Measurements from ENCODE around the gene DOK7. TPM values are rescaled to one million over a fixed set of nuclear protein-coding genes. Genes with fewer than 3 reads are reported as not detected.

Gene DOK7
- total and polyA plus RNA-seq, 9 donors = 0.19 to 33.4 (median 2.2) TPM; not detected in 3

DNA sequence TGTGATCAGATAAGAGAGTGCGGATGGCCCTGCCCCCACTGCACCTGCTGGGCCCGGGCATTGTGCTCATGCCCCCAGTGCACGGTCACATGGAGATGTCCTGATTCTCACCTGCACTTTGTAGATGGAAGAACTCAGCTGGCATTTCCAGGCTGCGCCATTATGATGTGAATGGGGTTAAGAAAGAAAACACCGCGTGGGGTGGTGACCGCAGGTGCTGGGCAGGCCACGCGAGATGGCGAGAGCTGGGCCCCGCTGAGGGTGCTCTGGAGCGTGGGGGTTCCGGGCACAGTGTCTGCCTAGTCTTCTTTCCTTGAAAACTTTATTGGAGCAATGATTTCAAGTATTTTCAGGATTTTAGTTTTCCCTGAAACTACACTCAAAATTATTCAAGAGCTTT is 39.2 kb upstream of the DOK7 start:
- Histone ChIP-seq H3K9me3 (no peaks in the 10 kb centered on the region), H3K36me3 (no peaks in the 10 kb centered on the region), H3K27ac (no peak overlapping the region), H3K4me3 (no peak overlapping the region), H3K4me1 (ENCODE audit: insufficient read depth) (no peaks in the 10 kb centered on the region), H3K27me3 (no peaks in the 10 kb centered on the region)
- intact Hi-C loops (cut with DNase I) = no loop called here
- DNase-seq = no peak
- WGBS, 3 donors = 95 to 96% (median 95%) methylated on average over 13 of the region's 13 CpGs
- no peak for TF ChIP-seq EP300 (IDR thresholded peaks at IDR 0.05)
- no peak for TF ChIP-seq POLR2A (IDR thresholded peaks at IDR 0.05)

DNA sequence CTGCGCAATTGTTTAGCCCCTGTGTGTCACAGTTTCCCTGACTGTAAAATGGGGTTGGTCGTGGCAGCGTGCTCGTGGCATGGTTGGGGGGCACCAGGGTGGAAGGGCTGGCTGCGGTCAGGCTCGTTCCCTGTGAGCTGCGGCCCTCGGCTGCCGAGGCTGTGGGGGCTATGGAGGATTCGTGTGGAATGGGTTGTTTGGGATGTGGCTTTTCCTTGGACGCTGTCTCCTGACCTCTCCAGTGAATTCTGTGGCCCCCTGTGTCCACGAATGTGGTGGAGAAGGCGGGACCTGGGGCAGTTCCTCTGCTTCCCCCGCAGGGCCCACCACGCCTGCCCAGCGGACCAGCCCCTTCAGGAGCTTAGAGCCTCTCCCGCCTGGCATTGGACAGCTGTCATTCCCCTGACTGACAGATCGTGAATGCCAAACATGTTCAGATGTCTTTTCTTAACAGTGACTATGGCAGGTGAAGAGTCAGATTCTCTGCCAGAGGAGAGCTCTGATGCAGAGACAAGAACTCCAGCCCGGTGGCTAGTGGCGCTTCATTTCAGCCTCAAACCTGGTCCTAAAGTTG is 38.5 kb upstream of the DOK7 start:
- H3K36me3 ChIP-seq = no peaks in the 10 kb centered on the region
- H3K4me3 ChIP-seq = no peak overlapping the region
- 91 to 95% (median 93%) methylated on average over 20 of the region's 20 CpGs for WGBS, 3 donors
- H3K27me3 ChIP-seq = no peaks in the 10 kb centered on the region
- H3K4me1 ChIP-seq (ENCODE audit: insufficient read depth) = no peaks in the 10 kb centered on the region
- no peak for DNase-seq
- intact Hi-C loops (cut with DNase I) = no loop called here
- H3K9me3 ChIP-seq = no peaks in the 10 kb centered on the region
- no peak overlapping the region for H3K27ac ChIP-seq
- no peak for TF ChIP-seq POLR2A (IDR thresholded peaks at IDR 0.05)
- TF ChIP-seq EP300 (IDR thresholded peaks at IDR 0.05) = no peak
- TF ChIP-seq, protein P1, sequence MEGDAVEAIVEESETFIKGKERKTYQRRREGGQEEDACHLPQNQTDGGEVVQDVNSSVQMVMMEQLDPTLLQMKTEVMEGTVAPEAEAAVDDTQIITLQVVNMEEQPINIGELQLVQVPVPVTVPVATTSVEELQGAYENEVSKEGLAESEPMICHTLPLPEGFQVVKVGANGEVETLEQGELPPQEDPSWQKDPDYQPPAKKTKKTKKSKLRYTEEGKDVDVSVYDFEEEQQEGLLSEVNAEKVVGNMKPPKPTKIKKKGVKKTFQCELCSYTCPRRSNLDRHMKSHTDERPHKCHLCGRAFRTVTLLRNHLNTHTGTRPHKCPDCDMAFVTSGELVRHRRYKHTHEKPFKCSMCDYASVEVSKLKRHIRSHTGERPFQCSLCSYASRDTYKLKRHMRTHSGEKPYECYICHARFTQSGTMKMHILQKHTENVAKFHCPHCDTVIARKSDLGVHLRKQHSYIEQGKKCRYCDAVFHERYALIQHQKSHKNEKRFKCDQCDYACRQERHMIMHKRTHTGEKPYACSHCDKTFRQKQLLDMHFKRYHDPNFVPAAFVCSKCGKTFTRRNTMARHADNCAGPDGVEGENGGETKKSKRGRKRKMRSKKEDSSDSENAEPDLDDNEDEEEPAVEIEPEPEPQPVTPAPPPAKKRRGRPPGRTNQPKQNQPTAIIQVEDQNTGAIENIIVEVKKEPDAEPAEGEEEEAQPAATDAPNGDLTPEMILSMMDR (IDR thresholded peaks at IDR 0.05) = no peak

DNA sequence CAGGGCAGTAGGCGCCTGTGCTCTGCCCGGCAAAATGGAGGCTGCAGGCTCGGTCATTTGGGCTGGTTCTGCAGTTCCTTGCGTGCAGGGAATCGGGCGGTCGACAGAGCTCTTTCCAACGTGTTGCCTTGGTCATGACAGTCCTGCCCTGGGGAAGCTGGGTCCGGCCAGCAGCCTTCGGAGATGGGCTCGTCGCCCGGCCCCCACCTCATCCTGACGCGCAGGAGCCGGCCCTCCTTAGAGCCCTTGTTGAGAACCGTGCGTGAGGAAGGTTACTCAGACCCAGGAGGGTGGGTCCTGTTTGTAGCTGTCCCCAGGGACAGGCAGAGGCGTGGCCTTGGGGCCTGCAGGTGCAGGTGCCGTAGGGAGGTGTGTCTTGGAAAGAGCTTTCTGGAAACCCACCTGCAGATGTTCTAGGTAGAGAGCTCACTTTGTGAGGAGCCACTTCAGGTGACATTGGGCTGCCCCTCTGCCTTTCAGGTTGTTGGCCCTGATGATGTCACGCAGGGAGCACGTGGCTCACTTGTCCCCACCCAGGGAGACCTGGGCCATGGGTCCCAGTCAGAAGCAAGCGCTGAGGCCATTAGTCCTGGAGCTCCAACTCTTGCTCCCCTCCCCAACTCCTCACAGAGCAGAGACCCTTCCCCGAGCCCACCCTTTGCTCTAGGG is 36.5 kb upstream of the DOK7 start:
- no peaks in the 10 kb centered on the region for H3K27me3 ChIP-seq
- no peaks in the 10 kb centered on the region for H3K4me1 ChIP-seq (ENCODE audit: insufficient read depth)
- no peak for DNase-seq
- 91 to 92% (median 92%) methylated on average over 24 of the region's 24 CpGs for WGBS, 3 donors
- H3K36me3 ChIP-seq = no peaks in the 10 kb centered on the region
- no peak overlapping the region for H3K4me3 ChIP-seq
- TF ChIP-seq, protein P1 (IDR thresholded peaks at IDR 0.05) = no peak
- TF ChIP-seq POLR2A (IDR thresholded peaks at IDR 0.05) (no peak), EP300 (IDR thresholded peaks at IDR 0.05) (no peak)
- H3K27ac ChIP-seq = no peak overlapping the region
- no peaks in the 10 kb centered on the region for H3K9me3 ChIP-seq
- intact Hi-C loops (cut with DNase I) = no loop called here

DNA sequence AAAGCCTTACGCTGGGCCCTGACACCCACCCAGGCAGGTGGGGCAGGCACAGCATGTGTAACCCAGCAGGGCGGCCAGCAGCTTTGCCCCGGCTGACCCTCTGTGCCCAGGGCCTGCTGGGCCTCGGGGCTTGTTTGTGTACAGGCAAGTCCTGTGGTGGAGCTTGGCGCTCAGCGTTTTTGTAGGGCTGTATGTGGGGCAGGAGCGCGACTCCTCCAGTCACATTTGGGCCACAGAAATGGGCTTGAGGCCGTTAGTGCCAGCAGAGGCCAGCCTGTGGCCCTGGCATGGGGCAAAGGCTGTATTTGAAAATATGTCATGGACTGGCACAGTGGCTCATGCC is 36.0 kb upstream of the DOK7 start:
- H3K4me1 ChIP-seq (ENCODE audit: insufficient read depth) = no peaks in the 10 kb centered on the region
- no peaks in the 10 kb centered on the region for H3K36me3 ChIP-seq
- H3K27me3 ChIP-seq = no peaks in the 10 kb centered on the region
- no peak overlapping the region for H3K4me3 ChIP-seq
- intact Hi-C loops (cut with DNase I) = no loop called here
- WGBS, 3 donors = 94 to 95% (median 95%) methylated on average over 9 of the region's 9 CpGs
- H3K27ac ChIP-seq = no peak overlapping the region
- TF ChIP-seq, protein P1 (IDR thresholded peaks at IDR 0.05) = no peak
- TF ChIP-seq POLR2A (IDR thresholded peaks at IDR 0.05) (no peak), EP300 (IDR thresholded peaks at IDR 0.05) (no peak)
- no peaks in the 10 kb centered on the region for H3K9me3 ChIP-seq
- no peak for DNase-seq

DNA sequence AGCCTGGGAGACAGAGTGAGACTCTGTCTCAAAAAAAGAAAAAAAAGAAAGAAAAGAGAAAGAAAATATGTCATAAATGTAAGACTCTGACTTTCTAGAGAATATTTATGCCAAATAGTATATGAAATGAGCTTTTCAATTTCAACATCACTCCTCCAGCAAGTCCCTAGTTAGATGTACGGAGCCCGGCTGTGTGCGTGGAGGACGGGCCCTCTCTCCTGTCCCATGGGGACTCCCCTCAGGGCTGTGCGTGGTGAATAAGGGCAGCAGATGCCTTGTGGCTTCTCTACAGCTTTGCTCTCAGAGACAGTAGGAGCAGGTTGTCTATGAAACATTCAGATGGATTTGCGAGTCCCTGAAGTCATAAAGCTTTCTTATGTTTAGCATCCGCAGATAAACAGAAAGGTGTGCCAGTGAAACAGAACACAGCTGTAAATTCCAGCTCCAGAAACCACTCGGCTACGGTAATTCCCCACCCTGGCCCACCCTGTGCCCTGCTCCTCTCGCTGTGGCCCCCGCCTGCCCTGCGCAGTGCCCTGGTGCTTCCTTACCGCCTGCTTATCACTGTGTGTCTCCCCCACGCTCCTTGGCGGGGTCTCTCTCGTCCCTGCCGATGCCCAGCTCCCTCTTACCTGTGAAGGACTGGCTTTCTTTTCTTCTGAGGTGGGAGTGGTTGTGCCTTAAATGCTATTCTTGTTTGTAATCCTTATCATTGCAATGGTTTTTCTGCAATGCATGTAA is 35.2 kb upstream of the DOK7 start:
- intact Hi-C loops (cut with DNase I) = no loop called here
- Histone ChIP-seq H3K4me3 (no peak overlapping the region), H3K9me3 (no peaks in the 10 kb centered on the region), H3K27me3 (no peaks in the 10 kb centered on the region), H3K4me1 (ENCODE audit: insufficient read depth) (no peaks in the 10 kb centered on the region), H3K27ac (no peak overlapping the region), H3K36me3 (no peaks in the 10 kb centered on the region)
- WGBS, 3 donors = 87 to 88% (median 88%) methylated on average over 17 of the region's 17 CpGs
- DNase-seq = no peak
- TF ChIP-seq, protein P1 (IDR thresholded peaks at IDR 0.05) = no peak
- TF ChIP-seq POLR2A (IDR thresholded peaks at IDR 0.05) = no peak
- no peak for TF ChIP-seq EP300 (IDR thresholded peaks at IDR 0.05)
